ENCODE results near the gene KIAA0586. TPM values are rescaled to one million over a fixed set of nuclear protein-coding genes. Genes with fewer than 3 reads are reported as not detected.

KIAA0586 gene
- total RNA-seq, 1 experiment from 2014 or later: 25.7 TPM

- ChIA-PET POLR2A (no interaction called here), CTCF (no interaction called here), RAD21 (ENCODE audit: low non-redundant PET in 1 of 2, low total read pairs in 2 of 2, uncharacterized antibody in 2 of 2, unreplicated experiment in 2 of 2) (no interaction called here)
- Histone ChIP-seq H3K4me1 (ENCODE audit: control insufficient read depth in 1 of 2, insufficient read depth in 2 of 2, low read length in 2 of 2) (no peaks in the 10 kb centered on the region), H3K4me3 (replicated peaks in 1 of 2; ENCODE audit: low read depth in 1 of 2, low read length in 2 of 2) (no peak overlapping the region), H3K27ac (ENCODE audit: low read depth, low read length) (no peak overlapping the region), H3K36me3 (ENCODE audit: control insufficient read depth in 1 of 2, insufficient read depth in 2 of 2, low read length in 2 of 2) (no peaks in the 10 kb centered on the region), H3K9me2 (ENCODE audit: insufficient read depth) (no peaks in the 10 kb centered on the region), H3K9me3 (ENCODE audit: control insufficient read depth in 1 of 2, insufficient read depth in 1 of 2, low read depth in 1 of 2, low read length in 2 of 2) (no peaks in the 10 kb centered on the region), H2AFZ (ENCODE audit: low read depth, low read length, poor library complexity, severe bottlenecking) (no peak overlapping the region), H3K9ac (ENCODE audit: low read length) (no peak overlapping the region), H3K27me3 (ENCODE audit: insufficient read depth, low read length) (no peaks in the 10 kb centered on the region), H3K4me2 (ENCODE audit: low read length) (no peak overlapping the region), H4K20me1 (ENCODE audit: insufficient read depth) (no peaks in the 10 kb centered on the region), H3K79me2 (ENCODE audit: insufficient read depth, low read length) (no peaks in the 10 kb centered on the region)
- no TSS peak for BruUV-seq (replicated peaks)
- DNase-seq (ENCODE audit: low read depth, low spot score) (no peak), ATAC-seq (no peak)
- intact Hi-C loops (cut with micrococcal nuclease): no loop called here
- TF ChIP-seq CBX3 (IDR thresholded peaks at IDR 0.05; ENCODE audit: low read depth) (no peak), POLR2AphosphoS5 (IDR thresholded peaks at IDR 0.05; ENCODE audit: low read depth, low read length) (no peak), JUND (IDR thresholded peaks at IDR 0.05) (no peak), EGR1 (IDR thresholded peaks at IDR 0.05; ENCODE audit: low read depth) (no peak), POLR2A (IDR thresholded peaks at IDR 0.05; ENCODE audit: borderline replicate concordance, extremely low read depth, insufficient read depth, insufficient read length) (no peak), ATF3 (IDR thresholded peaks at IDR 0.05) (no peak), SIN3A (IDR thresholded peaks at IDR 0.05; ENCODE audit: low read depth) (no peak), ZFX (IDR thresholded peaks at IDR 0.05) (no peak), ELF1 (IDR thresholded peaks at IDR 0.05; ENCODE audit: borderline replicate concordance, low read depth) (no peak), EZH2 (IDR thresholded peaks at IDR 0.05) (no peak), MAX (IDR thresholded peaks at IDR 0.05) (no peak), SRF (IDR thresholded peaks at IDR 0.05; ENCODE audit: low read depth) (no peak), CEBPB (IDR thresholded peaks at IDR 0.05; ENCODE audit: low read depth) (no peak), SP1 (IDR thresholded peaks at IDR 0.05; ENCODE audit: low read depth) (no peak), FOSL1 (IDR thresholded peaks at IDR 0.05; ENCODE audit: low read depth) (no peak), YY1 (IDR thresholded peaks at IDR 0.05; ENCODE audit: extremely low read depth, insufficient replicate concordance, low read depth, low read length) (no peak), REST (IDR thresholded peaks at IDR 0.05; ENCODE audit: low read depth) (no peak)
- TF ChIP-seq, protein P1, sequence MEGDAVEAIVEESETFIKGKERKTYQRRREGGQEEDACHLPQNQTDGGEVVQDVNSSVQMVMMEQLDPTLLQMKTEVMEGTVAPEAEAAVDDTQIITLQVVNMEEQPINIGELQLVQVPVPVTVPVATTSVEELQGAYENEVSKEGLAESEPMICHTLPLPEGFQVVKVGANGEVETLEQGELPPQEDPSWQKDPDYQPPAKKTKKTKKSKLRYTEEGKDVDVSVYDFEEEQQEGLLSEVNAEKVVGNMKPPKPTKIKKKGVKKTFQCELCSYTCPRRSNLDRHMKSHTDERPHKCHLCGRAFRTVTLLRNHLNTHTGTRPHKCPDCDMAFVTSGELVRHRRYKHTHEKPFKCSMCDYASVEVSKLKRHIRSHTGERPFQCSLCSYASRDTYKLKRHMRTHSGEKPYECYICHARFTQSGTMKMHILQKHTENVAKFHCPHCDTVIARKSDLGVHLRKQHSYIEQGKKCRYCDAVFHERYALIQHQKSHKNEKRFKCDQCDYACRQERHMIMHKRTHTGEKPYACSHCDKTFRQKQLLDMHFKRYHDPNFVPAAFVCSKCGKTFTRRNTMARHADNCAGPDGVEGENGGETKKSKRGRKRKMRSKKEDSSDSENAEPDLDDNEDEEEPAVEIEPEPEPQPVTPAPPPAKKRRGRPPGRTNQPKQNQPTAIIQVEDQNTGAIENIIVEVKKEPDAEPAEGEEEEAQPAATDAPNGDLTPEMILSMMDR (IDR thresholded peaks at IDR 0.05 in 2 of 3, conservative IDR thresholded peaks at IDR 0.05 in 1 of 3; ENCODE audit: borderline replicate concordance in 1 of 3, insufficient read depth in 1 of 3, low read depth in 2 of 3, low read length in 2 of 3): no peak
These were observed 129.7 kb downstream of the KIAA0586 start for GRCh38 chr14:58557242-58557641.

Measured in HCT116 (cell line).